ENCODE data around the gene CHN1. TPM values are rescaled to one million over a fixed set of nuclear protein-coding genes. Genes with fewer than 3 reads are reported as not detected.

CHN1 gene
- total and polyA plus RNA-seq, 2 of the 8 experiments (the other 6 are each of a cell fraction or from before 2014, with no cell fraction given), result 54.0 to 65.7 TPM

- Histone ChIP-seq H3K14ac (ENCODE audit: insufficient read length) (no peak overlapping the region), H3K4me1 (replicated peaks in 1 of 4; ENCODE audit: control insufficient read depth in 3 of 4, insufficient read depth in 4 of 4, low read length in 3 of 4) (peaks cover 0 to 17% (median 10%) of the 10 kb centered on the region in 4 experiments; a peak in 4 of 7 replicates), H3K4ac (replicated peaks; ENCODE audit: insufficient read length, low read depth, low read length) (no peak overlapping the region), H4K91ac (replicated peaks; ENCODE audit: insufficient read length, low read length) (no peak overlapping the region), H3K23ac (ENCODE audit: insufficient read length) (no peak overlapping the region), H2BK20ac (ENCODE audit: low read length) (no peak overlapping the region), H3K23me2 (ENCODE audit: low read depth, low read length) (no peaks in the 10 kb centered on the region; the same call in 1 of the 2 replicates), H2BK12ac (ENCODE audit: low read depth, low read length) (no peak overlapping the region; the same call in 1 of the 2 replicates), H4K5ac (ENCODE audit: insufficient read length, low read depth, low read length) (no peak overlapping the region), H3K36me3 (ENCODE audit: control insufficient read depth in 2 of 4, insufficient read depth in 4 of 4, low read length in 3 of 4) (no peaks in the 10 kb centered on the region), H2BK120ac (replicated peaks; ENCODE audit: low read depth, low read length) (no peak overlapping the region), H3K27ac (ENCODE audit: low read depth, low read length) (no peak overlapping the region), H3K4me3 (ENCODE audit: extremely low read depth in 1 of 4, insufficient read depth in 2 of 4, low read depth in 3 of 4, low read length in 4 of 4) (no peak overlapping the region), H3K79me1 (ENCODE audit: low read depth, low read length) (no peaks in the 10 kb centered on the region), H3K56ac (replicated peaks; ENCODE audit: insufficient read length, low read depth, low read length) (no peak overlapping the region), H3K9ac (replicated peaks in 1 of 4; ENCODE audit: extremely low read depth in 1 of 4, low read depth in 3 of 4, low read length in 3 of 4) (peak overlapping the region in 1 of 4 experiments; percentile 34; a peak in 1 of 7 replicates), H2AFZ (ENCODE audit: low read length) (peak overlapping the region; percentile 79; the same call in 1 of the 2 replicates), H4K20me1 (replicated peaks in 1 of 2; ENCODE audit: control insufficient read depth in 1 of 2, insufficient read depth in 2 of 2, low read length in 2 of 2) (no peaks in the 10 kb centered on the region), H4K8ac (ENCODE audit: extremely low read depth, insufficient read depth, low read length) (no peak overlapping the region), H2BK5ac (ENCODE audit: low read depth, low read length) (no peak overlapping the region), H2AK5ac (ENCODE audit: low read depth, low read length) (no peak overlapping the region), H2BK15ac (ENCODE audit: low read length) (0 out of 2 replicates have a peak overlapping the region, but pooled peaks have one; percentile 21), H3K18ac (ENCODE audit: extremely low read depth, low read length) (peak overlapping the region; percentile 41; the same call in 1 of the 2 replicates), H3K9me3 (ENCODE audit: insufficient read depth in 2 of 2, low read depth in 1 of 2, low read length in 1 of 2) (no peaks in the 10 kb centered on the region), H3K27me3 (replicated peaks in 1 of 4; ENCODE audit: control insufficient read depth in 3 of 4, extremely low read depth in 1 of 4, insufficient read depth in 3 of 4, low read length in 3 of 4) (no peaks in the 10 kb centered on the region), H3K4me2 (ENCODE audit: insufficient read depth in 1 of 2, low read depth in 2 of 2, low read length in 2 of 2) (peak overlapping the region; percentile 18 to 42; a peak in 1 of 4 replicates), H3K79me2 (ENCODE audit: control insufficient read depth in 1 of 2, insufficient read depth in 2 of 2, low read length in 2 of 2) (peaks cover 0 to 20% of the 10 kb centered on the region in 2 experiments; a peak in 3 of 4 replicates)
- no peak for DNase-seq (ENCODE audit: low read depth in 1 of 2, low spot score in 2 of 2)
- 59% methylated on average over 3 of the region's 3 CpGs; no CpG with 5 or more reads in 1 of the 2 experiments for WGBS, 2 experiments (ENCODE audit: extremely low coverage in 1 of 2, insufficient coverage in 1 of 2, insufficient read length in 1 of 2, insufficient replicate concordance in 2 of 2, low coverage in 1 of 2, low lambda C conversion rate in 2 of 2, missing lambda C conversion rate in 1 of 2)
- peak; percentile 7 for FAIRE-seq
- POLR2A ChIA-PET (ENCODE audit: partially characterized antibody), result interaction anchor here (1.9 kb wide), 1 partner anchor 16 kb away, joined by 4 read pairs; no protein-coding TSS in a partner anchor
- CTCF ChIA-PET (ENCODE audit: partially characterized antibody), result interaction anchor here (0.7 to 1.5 kb wide), 7 partner anchors 13 to 545 kb away, joined by 3 to 5 read pairs (median 3); no protein-coding TSS in a partner anchor
- TF ChIP-seq EGR1 (IDR thresholded peaks at IDR 0.05; ENCODE audit: borderline replicate concordance, low read depth, low read length) (no peak), JUN (IDR thresholded peaks at IDR 0.05; ENCODE audit: low read depth, low read length) (no peak), SIN3A (conservative IDR thresholded peaks at IDR 0.05 in 1 of 2, IDR thresholded peaks at IDR 0.05 in 1 of 2; ENCODE audit: low read depth in 1 of 2, low read length in 2 of 2) (no peak), SRF (IDR thresholded peaks at IDR 0.05; ENCODE audit: low read depth, low read length) (no peak), RNF2 (IDR thresholded peaks at IDR 0.05; ENCODE audit: borderline replicate concordance, low read depth, low read length, missing control alignments, poor library complexity, severe bottlenecking) (no peak), BCL11A (IDR thresholded peaks at IDR 0.05; ENCODE audit: low read depth in 2 of 2, low read length in 2 of 2) (no peak), ATF2 (IDR thresholded peaks at IDR 0.05; ENCODE audit: low read length) (no peak), E2F6 (IDR thresholded peaks at IDR 0.05) (no peak), GABPA (IDR thresholded peaks at IDR 0.05; ENCODE audit: borderline replicate concordance, insufficient read depth, low read length) (no peak), POLR2AphosphoS5 (IDR thresholded peaks at IDR 0.05; ENCODE audit: low read depth, low read length) (no peak)
Observed at GRCh38 chr2:175007510-175007909, 2.3 kb upstream of the CHN1 start.

Data from H1 (cell line).